Measurements from ENCODE around the gene NFATC1. TPM values are rescaled to one million over a fixed set of nuclear protein-coding genes. Genes with fewer than 3 reads are reported as not detected.

The NFATC1 gene
- total RNA-seq, 4 donors from 2014 or later = 7.1 to 74.7 (median 28.4) TPM

- ATAC-seq = no peak
- no peaks in the 10 kb centered on the region for H3K4me1 ChIP-seq
Measured at GRCh38 chr18:79471597-79471996, 75.9 kb downstream of the NFATC1 start.

DNA sequence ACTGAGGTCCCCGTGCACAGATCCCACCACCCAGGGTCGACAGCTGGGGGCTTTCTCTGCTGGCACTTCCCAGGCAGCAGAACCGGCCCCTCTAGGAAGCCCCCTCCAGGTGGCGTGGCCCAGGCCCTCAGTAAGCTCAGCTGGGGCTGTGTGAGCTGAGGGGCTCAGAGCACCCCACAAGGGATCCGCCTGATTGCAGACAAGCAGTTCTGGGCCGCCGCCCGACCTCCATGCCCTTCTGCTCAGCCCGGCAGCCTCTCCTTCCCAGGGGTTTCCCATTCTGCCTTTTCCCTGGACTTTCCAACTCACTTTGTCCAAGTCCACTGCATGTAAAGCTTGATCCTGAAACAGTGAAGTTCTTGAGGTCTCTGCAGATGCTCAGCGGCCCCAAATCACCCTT lies 76.4 kb downstream of the NFATC1 start:
- no peak for DNase-seq
- in situ Hi-C loops (cut with MboI; ENCODE audit: low sequenced_read_pairs in 4 of 4) (no loop called here), intact Hi-C loops (cut with DNase I; ENCODE audit: low total_unique reads) (no loop called here)
- no peaks in the 10 kb centered on the region for H3K9me3 ChIP-seq
- no peak for ATAC-seq
- H3K4me3 ChIP-seq = no peak overlapping the region
- H3K27me3 ChIP-seq = no peaks in the 10 kb centered on the region
- peaks cover 0 to 11% of the 10 kb centered on the region in 2 donors for H3K36me3 ChIP-seq
- H3K27ac ChIP-seq = no peak overlapping the region
- no peaks in the 10 kb centered on the region for H3K4me1 ChIP-seq
- TF ChIP-seq, protein P1, sequence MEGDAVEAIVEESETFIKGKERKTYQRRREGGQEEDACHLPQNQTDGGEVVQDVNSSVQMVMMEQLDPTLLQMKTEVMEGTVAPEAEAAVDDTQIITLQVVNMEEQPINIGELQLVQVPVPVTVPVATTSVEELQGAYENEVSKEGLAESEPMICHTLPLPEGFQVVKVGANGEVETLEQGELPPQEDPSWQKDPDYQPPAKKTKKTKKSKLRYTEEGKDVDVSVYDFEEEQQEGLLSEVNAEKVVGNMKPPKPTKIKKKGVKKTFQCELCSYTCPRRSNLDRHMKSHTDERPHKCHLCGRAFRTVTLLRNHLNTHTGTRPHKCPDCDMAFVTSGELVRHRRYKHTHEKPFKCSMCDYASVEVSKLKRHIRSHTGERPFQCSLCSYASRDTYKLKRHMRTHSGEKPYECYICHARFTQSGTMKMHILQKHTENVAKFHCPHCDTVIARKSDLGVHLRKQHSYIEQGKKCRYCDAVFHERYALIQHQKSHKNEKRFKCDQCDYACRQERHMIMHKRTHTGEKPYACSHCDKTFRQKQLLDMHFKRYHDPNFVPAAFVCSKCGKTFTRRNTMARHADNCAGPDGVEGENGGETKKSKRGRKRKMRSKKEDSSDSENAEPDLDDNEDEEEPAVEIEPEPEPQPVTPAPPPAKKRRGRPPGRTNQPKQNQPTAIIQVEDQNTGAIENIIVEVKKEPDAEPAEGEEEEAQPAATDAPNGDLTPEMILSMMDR (IDR thresholded peaks at IDR 0.05 in 4 of 5, conservative IDR thresholded peaks at IDR 0.05 in 1 of 5) = no peak
- TF ChIP-seq POLR2A (IDR thresholded peaks at IDR 0.05) = no peak

More at GRCh38 chr18:79471597-79471996, 75.9 kb downstream of the NFATC1 start:
- TF ChIP-seq, protein P1 (IDR thresholded peaks at IDR 0.05 in 4 of 5, conservative IDR thresholded peaks at IDR 0.05 in 1 of 5) = no peak
- Histone ChIP-seq H3K27ac (no peak overlapping the region), H3K27me3 (no peaks in the 10 kb centered on the region), H3K4me3 (no peak overlapping the region), H3K36me3 (peaks cover 0 to 11% of the 10 kb centered on the region in 2 donors), H3K9me3 (no peaks in the 10 kb centered on the region)
- DNase-seq = no peak
- in situ Hi-C loops (cut with MboI; ENCODE audit: low sequenced_read_pairs in 4 of 4) (no loop called here), intact Hi-C loops (cut with DNase I; ENCODE audit: low total_unique reads) (no loop called here)

- ATAC-seq = no peak
- intact Hi-C loops (cut with DNase I; ENCODE audit: low total_unique reads) (no loop called here), in situ Hi-C loops (cut with MboI; ENCODE audit: low sequenced_read_pairs in 4 of 4) (no loop called here)
- Histone ChIP-seq H3K27me3 (no peaks in the 10 kb centered on the region), H3K4me1 (no peaks in the 10 kb centered on the region), H3K4me3 (no peak overlapping the region), H3K9me3 (no peaks in the 10 kb centered on the region), H3K27ac (no peak overlapping the region), H3K36me3 (peaks cover 0 to 5% of the 10 kb centered on the region in 2 donors)
- DNase-seq = no peak
- no peak for TF ChIP-seq POLR2A (IDR thresholded peaks at IDR 0.05)
- TF ChIP-seq, protein P1 (IDR thresholded peaks at IDR 0.05 in 4 of 5, conservative IDR thresholded peaks at IDR 0.05 in 1 of 5) = no peak
Measured at GRCh38 chr18:79472946-79473345, 77.2 kb downstream of the NFATC1 start.

DNA sequence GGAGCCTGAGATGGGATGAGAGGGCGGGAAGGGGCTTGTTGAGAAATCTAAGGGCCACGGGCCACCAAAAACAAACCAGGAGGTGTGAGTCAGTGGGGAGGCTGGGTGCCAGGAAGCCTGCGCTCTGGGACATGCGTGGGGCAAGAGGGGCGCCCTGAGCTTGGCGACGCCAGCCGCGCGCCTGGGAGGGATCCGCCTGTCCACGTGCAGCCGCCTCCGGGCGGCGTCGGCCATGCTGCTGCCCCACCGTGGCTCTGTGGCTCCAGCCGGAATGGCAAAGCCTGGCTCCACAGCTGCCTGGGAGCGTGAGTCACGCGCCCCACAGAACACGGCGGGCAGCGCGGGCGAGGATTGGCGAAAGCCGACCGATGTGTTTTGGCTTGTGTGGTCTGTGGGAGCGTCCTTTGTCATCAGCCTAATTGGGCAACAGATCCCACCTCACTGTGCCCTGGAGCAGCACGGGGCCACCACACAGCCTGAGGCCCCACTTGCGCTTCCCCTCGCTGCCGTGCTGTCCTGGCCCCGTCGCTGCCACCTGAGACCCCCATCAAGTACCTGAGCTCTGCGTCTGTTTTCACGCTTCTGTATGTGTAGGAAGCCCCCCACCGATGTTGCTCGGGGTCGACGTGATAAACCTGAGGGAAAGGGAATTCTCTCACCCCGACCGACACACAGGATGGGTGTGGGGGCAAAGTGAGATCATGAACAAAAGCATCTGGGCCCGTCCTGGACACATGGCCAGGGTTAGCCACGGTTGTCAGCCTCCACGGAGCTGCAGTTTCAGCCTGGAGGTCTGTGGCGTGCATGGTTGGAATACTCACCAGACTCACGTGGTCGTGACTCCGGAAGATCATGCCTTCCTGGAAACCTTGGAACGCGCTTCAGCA lies 80.5 kb downstream of the NFATC1 start:
- ATAC-seq (no peak), DNase-seq (no peak)
- intact Hi-C loops (cut with DNase I; ENCODE audit: low total_unique reads) = no loop called here
- H3K4me1 ChIP-seq = peaks cover 0 to 11% of the 10 kb centered on the region in 2 donors
- no peaks in the 10 kb centered on the region for H3K27me3 ChIP-seq
- no peak overlapping the region for H3K4me3 ChIP-seq
- in situ Hi-C loops (cut with MboI; ENCODE audit: low sequenced_read_pairs in 4 of 4) = no loop called here
- no peak for TF ChIP-seq POLR2A (IDR thresholded peaks at IDR 0.05)
- TF ChIP-seq, protein P1 (IDR thresholded peaks at IDR 0.05 in 4 of 5, conservative IDR thresholded peaks at IDR 0.05 in 1 of 5) = no peak
- H3K27ac ChIP-seq = no peak overlapping the region
- no peaks in the 10 kb centered on the region for H3K36me3 ChIP-seq
- no peaks in the 10 kb centered on the region for H3K9me3 ChIP-seq
